K562 (cell line): ENCODE measurements around the gene FUBP3. TPM values are rescaled to one million over a fixed set of nuclear protein-coding genes. Genes with fewer than 3 reads are reported as not detected.

ENCODE experiments used
- BRD9 ChIP-seq: fragments of 450-650 bp; IDR thresholded peaks from 2 replicates; pipeline ENCODE4 v1.6.1; 2018; ENCODE audit warnings: low read depth; ENCODE audit not compliant: partially characterized antibody
- FOXM1 ChIP-seq, 2 experiments: fragments of 450-650 bp in 1 of 2; sonication (generic) in 1 of 2; formaldehyde crosslinking in 1 of 2; IDR thresholded peaks; 2 replicates each; pipeline versions ENCODE4 v1.6.1 to v1.9.0; 2017 to 2022; ENCODE audit warnings: low read depth in 2 of 2, mild to moderate bottlenecking in 2 of 2, missing genetic modification reagents in 1 of 2, moderate library complexity in 1 of 2
- GTF2E2 ChIP-seq: fragments of 200-800 bp; sonication (Bioruptor generic); IDR thresholded peaks from 2 replicates; pipeline ENCODE4 v1.6.1; 2016; ENCODE audit warnings: missing genetic modification characterization, missing compliant biosample characterization
- NR0B1 ChIP-seq: fragments of 450-650 bp; IDR thresholded peaks from one replicate; pipeline ENCODE4 v1.6.1; 2018; ENCODE audit warnings: mild to moderate bottlenecking, moderate library complexity; ENCODE audit not compliant: partially characterized antibody
- NR2F6 ChIP-seq: fragments of 450-650 bp; formaldehyde crosslinking; IDR thresholded peaks from 2 replicates; pipeline ENCODE4 v1.4.0; 2020; ENCODE audit warnings: mild to moderate bottlenecking
- POLR3A ChIP-seq: IDR thresholded peaks from 2 replicates; pipeline ENCODE4 v1.6.1; 2011; ENCODE audit warnings: borderline replicate concordance, mild to moderate bottlenecking, moderate library complexity; ENCODE audit not compliant: insufficient read length, insufficient read depth; ENCODE audit errors: extremely low read depth
- TCF3 ChIP-seq: sonication (generic); formaldehyde crosslinking; IDR thresholded peaks from 2 replicates; pipeline ENCODE4 v1.4.0; 2020; ENCODE audit warnings: mild to moderate bottlenecking, missing genetic modification reagents
- TCF7L2 ChIP-seq: fragments of 150-350 bp; IDR thresholded peaks from 2 replicates; pipeline ENCODE4 v1.6.1; 2016; ENCODE audit warnings: low read depth, mild to moderate bottlenecking, low read length, moderate library complexity
- XRCC4 ChIP-seq: IDR thresholded peaks from one replicate; pipeline ENCODE4 v1.6.1; 2011; ENCODE audit not compliant: insufficient read depth, insufficient read length; ENCODE audit errors: extremely low read depth
- ZBTB33 ChIP-seq: sonication (generic); formaldehyde crosslinking; IDR thresholded peaks from 2 replicates; pipeline ENCODE4 v1.8.1; 2023; ENCODE audit warnings: mild to moderate bottlenecking, missing genetic modification reagents
- ZNF644 ChIP-seq: fragments of 200-800 bp; sonication (Bioruptor generic); IDR thresholded peaks from 2 replicates; pipeline ENCODE4 v1.6.1; 2016; ENCODE audit warnings: low read depth, missing genetic modification characterization, missing compliant biosample characterization
- polyA plus RNA-seq, 8 experiments: library from polyadenylated mRNA; depleted of rRNA in 4 of 8; stranded (reverse) in 5 of 8; unstranded in 3 of 8; fragments of >200 nt; fragmentation: Nextera tagmentation in 2 of 8; fragmentation: Illumina TruSeq in 1 of 8; extraction: Ambion mirVana in 2 of 8; extraction: Trizol in 1 of 8; gene quantifications; 2 replicates each; pipeline versions ENCODE4 v1.2.1 to v1.2.3, GENCODE V29; 2011 to 2014; ENCODE audit warnings: inconsistent platforms in 1 of 8, missing spikeins in 1 of 8
- total RNA-seq, 7 experiments: library from RNA; depleted of rRNA in 6 of 7; stranded (reverse); fragments of >200 nt in 6 of 7; fragmentation: Illumina TruSeq in 2 of 7; extraction: Trizol in 2 of 7; gene quantifications; 2 replicates each; pipeline versions ENCODE4 v1.2.1 to v1.2.3, GENCODE V29; 2011 to 2021; ENCODE audit warnings: low replicate concordance in 1 of 7
- TF ChIP-seq, protein P1 (sequence below): fragments of 250-450 bp; sonication (Bioruptor Pico); IDR thresholded peaks from 2 replicates; pipeline ENCODE4 v1.8.0; 2022; ENCODE audit warnings: inconsistent platforms
- TF ChIP-seq, protein P2 (sequence below), 2 experiments: fragments of 450-650 bp; IDR thresholded peaks; 2 replicates each; pipeline ENCODE4 v1.6.1; 2016

FUBP3 gene
- total and polyA plus RNA-seq, 9 of the 15 experiments (the other 6 are each of a cell fraction or from before 2014, with no cell fraction given) = 3.0 to 64.0 (median 48.1) TPM

- TF ChIP-seq, protein P1, sequence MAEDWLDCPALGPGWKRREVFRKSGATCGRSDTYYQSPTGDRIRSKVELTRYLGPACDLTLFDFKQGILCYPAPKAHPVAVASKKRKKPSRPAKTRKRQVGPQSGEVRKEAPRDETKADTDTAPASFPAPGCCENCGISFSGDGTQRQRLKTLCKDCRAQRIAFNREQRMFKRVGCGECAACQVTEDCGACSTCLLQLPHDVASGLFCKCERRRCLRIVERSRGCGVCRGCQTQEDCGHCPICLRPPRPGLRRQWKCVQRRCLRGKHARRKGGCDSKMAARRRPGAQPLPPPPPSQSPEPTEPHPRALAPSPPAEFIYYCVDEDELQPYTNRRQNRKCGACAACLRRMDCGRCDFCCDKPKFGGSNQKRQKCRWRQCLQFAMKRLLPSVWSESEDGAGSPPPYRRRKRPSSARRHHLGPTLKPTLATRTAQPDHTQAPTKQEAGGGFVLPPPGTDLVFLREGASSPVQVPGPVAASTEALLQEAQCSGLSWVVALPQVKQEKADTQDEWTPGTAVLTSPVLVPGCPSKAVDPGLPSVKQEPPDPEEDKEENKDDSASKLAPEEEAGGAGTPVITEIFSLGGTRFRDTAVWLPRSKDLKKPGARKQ (CRISPR knock-in tag) = no peak
- TF ChIP-seq NR2F6 (CRISPR knock-in tag) = no peak
- TF ChIP-seq, protein P2, sequence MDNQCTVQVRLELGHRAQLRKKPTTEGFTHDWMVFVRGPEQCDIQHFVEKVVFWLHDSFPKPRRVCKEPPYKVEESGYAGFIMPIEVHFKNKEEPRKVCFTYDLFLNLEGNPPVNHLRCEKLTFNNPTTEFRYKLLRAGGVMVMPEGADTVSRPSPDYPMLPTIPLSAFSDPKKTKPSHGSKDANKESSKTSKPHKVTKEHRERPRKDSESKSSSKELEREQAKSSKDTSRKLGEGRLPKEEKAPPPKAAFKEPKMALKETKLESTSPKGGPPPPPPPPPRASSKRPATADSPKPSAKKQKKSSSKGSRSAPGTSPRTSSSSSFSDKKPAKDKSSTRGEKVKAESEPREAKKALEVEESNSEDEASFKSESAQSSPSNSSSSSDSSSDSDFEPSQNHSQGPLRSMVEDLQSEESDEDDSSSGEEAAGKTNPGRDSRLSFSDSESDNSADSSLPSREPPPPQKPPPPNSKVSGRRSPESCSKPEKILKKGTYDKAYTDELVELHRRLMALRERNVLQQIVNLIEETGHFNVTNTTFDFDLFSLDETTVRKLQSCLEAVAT (IDR thresholded peaks at IDR 0.05) = peak in 1 of 2 experiments; percentile 33; a peak in 1 of 4 replicates
- no peak for TF ChIP-seq POLR3A
- peak; percentile 55; the same call in 1 of the 2 replicates for TF ChIP-seq ZBTB33 (CRISPR knock-in tag)
- TF ChIP-seq BRD9 = no peak
- TF ChIP-seq XRCC4 = no peak
- TF ChIP-seq NR0B1 = no peak
- no peak for TF ChIP-seq ZNF644 (tag)
- TF ChIP-seq TCF3 (CRISPR knock-in tag) = peak; percentile 78
- no peak for TF ChIP-seq TCF7L2
- TF ChIP-seq FOXM1 (IDR thresholded peaks at IDR 0.05; ENCODE audit: low read depth) = 0 out of 2 replicates have a peak, but pooled peaks have one; percentile 31
- TF ChIP-seq FOXM1 (CRISPR knock-in tag; IDR thresholded peaks at IDR 0.05; ENCODE audit: low read depth) = no peak
- TF ChIP-seq GTF2E2 (tag) = no peak
These were observed 43.4 kb upstream of the FUBP3 start (continued) for GRCh38 chr9:130535818-130536521.
